ENCODE results near the gene TMEM263. TPM values are rescaled to one million over a fixed set of nuclear protein-coding genes. Genes with fewer than 3 reads are reported as not detected.

Gene TMEM263
- total and polyA plus RNA-seq, 9 of the 15 experiments (the other 6 are each of a cell fraction or from before 2014, with no cell fraction given): 12.6 to 36.7 (median 24.4) TPM

- TF ChIP-seq TEAD1 (CRISPR knock-in tag; IDR thresholded peaks at IDR 0.05) (peak in 1 of 2 experiments; percentile 77; a peak in 1 of 4 replicates), ATF1 (CRISPR knock-in tag; IDR thresholded peaks at IDR 0.05) (no peak), ATF1 (tag; IDR thresholded peaks at IDR 0.05) (peak; percentile 54; the same call in 1 of the 2 replicates), ZNF232 (CRISPR knock-in tag; IDR thresholded peaks at IDR 0.05) (no peak), ZNF12 (CRISPR knock-in tag; IDR thresholded peaks at IDR 0.05) (no peak), HMG20B (CRISPR knock-in tag; IDR thresholded peaks at IDR 0.05) (no peak), KLF6 (CRISPR knock-in tag; IDR thresholded peaks at IDR 0.05; ENCODE audit: borderline replicate concordance) (no peak), ZNF561 (CRISPR knock-in tag; conservative IDR thresholded peaks at IDR 0.05) (no peak), XRCC3 (IDR thresholded peaks at IDR 0.05) (no peak), FOXO4 (CRISPR knock-in tag; IDR thresholded peaks at IDR 0.05) (no peak), POLR2AphosphoS2 (IDR thresholded peaks at IDR 0.05; ENCODE audit: low read length) (peak; percentile 73; the same call in 1 of the 2 replicates), YY1 (IDR thresholded peaks at IDR 0.05; ENCODE audit: borderline replicate concordance in 1 of 3, control insufficient read depth in 1 of 3, extremely low read depth in 1 of 3, insufficient read depth in 3 of 3, insufficient read length in 1 of 3, insufficient replicate concordance in 2 of 3, low read depth in 1 of 3, low read length in 2 of 3) (peak in 2 of 3 experiments; percentile 13 to 52), NR3C1 (CRISPR knock-in tag; IDR thresholded peaks at IDR 0.05) (no peak), GATAD2B (IDR thresholded peaks at IDR 0.05; ENCODE audit: borderline replicate concordance) (no peak), PML (IDR thresholded peaks at IDR 0.05; ENCODE audit: low read length) (no peak; the same call in 1 of the 2 replicates), SLC30A9 (CRISPR knock-in tag; IDR thresholded peaks at IDR 0.05) (no peak), ZNF76 (CRISPR knock-in tag; IDR thresholded peaks at IDR 0.05; ENCODE audit: borderline replicate concordance) (no peak), EWSR1 (IDR thresholded peaks at IDR 0.05; ENCODE audit: borderline replicate concordance, low read depth, partially characterized antibody) (no peak), ZHX1 (conservative IDR thresholded peaks at IDR 0.05; ENCODE audit: low read length) (no peak), ZNF740 (CRISPR knock-in tag; IDR thresholded peaks at IDR 0.05) (no peak), ZNF740 (tag; IDR thresholded peaks at IDR 0.05) (no peak)
These were observed 31.1 kb downstream of the TMEM263 start, which contains the start of gene MTERF2 (continued) for GRCh38 chr12:106986625-106987389.
